ENCODE data around the gene C1QTNF12. TPM values are rescaled to one million over a fixed set of nuclear protein-coding genes. Genes with fewer than 3 reads are reported as not detected.

The C1QTNF12 gene
- total and polyA plus RNA-seq, 2 of the 8 experiments (the other 6 are each of a cell fraction or from before 2014, with no cell fraction given), result 2.1 to 3.7 TPM

DNA sequence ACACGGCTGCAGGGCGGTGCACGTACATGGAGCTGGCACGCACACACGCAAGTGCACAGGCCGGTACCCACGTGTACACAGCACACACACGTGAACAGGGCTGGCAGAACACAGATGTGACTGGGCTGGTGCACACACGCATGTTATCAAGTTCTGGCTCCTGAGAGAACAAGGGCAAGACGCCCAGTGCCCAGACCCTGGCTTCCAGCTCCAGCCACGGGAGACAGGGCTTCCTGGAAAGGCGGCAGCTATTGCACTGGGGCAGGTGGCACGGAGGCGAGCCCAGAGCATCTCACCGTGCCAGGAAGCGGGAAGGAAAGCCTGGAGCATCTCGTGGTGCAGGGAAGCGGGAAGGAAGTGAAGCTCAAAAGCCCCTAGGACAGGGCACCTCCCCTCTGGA lies 20.6 kb downstream of the C1QTNF12 start:
- POLR2A ChIA-PET (ENCODE audit: partially characterized antibody), result interaction anchor here (1.0 to 3.1 kb wide), 2 partner anchors 10 to 52 kb away, joined by 3 to 15 read pairs; partner anchors contain the start of gene TTLL10
- FAIRE-seq, result no peak

More for the DNA sequence above, 20.6 kb downstream of the C1QTNF12 start:
- Histone ChIP-seq H2AFZ (ENCODE audit: low read length) (no peak overlapping the region), H2AK5ac (ENCODE audit: low read depth, low read length) (no peak overlapping the region), H3K4me1 (replicated peaks in 1 of 4; ENCODE audit: control insufficient read depth in 3 of 4, insufficient read depth in 4 of 4, low read length in 3 of 4) (no peaks in the 10 kb centered on the region; a peak in 1 of 7 replicates), H3K56ac (replicated peaks; ENCODE audit: insufficient read length, low read depth, low read length) (no peak overlapping the region), H3K27me3 (replicated peaks in 1 of 4; ENCODE audit: control insufficient read depth in 3 of 4, extremely low read depth in 1 of 4, insufficient read depth in 3 of 4, low read length in 3 of 4) (no peaks in the 10 kb centered on the region), H2BK15ac (ENCODE audit: low read length) (no peak overlapping the region), H2BK5ac (ENCODE audit: low read depth, low read length) (0 out of 2 replicates have a peak overlapping the region, but pooled peaks have one; percentile 18), H3K4ac (replicated peaks; ENCODE audit: insufficient read length, low read depth, low read length) (no peak overlapping the region), H4K5ac (ENCODE audit: insufficient read length, low read depth, low read length) (no peak overlapping the region), H4K8ac (ENCODE audit: extremely low read depth, insufficient read depth, low read length) (no peak overlapping the region), H3K23me2 (ENCODE audit: low read depth, low read length) (peaks cover 3% of the 10 kb centered on the region; the same call in 1 of the 2 replicates), H4K20me1 (replicated peaks in 1 of 2; ENCODE audit: control insufficient read depth in 1 of 2, insufficient read depth in 2 of 2, low read length in 2 of 2) (peaks cover 5 to 31% of the 10 kb centered on the region in 2 experiments), H3K23ac (ENCODE audit: insufficient read length) (no peak overlapping the region), H2BK12ac (ENCODE audit: low read depth, low read length) (no peak overlapping the region; the same call in 1 of the 2 replicates), H3K27ac (ENCODE audit: low read depth, low read length) (no peak overlapping the region), H3K9ac (replicated peaks in 1 of 4; ENCODE audit: extremely low read depth in 1 of 4, low read depth in 3 of 4, low read length in 3 of 4) (no peak overlapping the region), H3K36me3 (ENCODE audit: control insufficient read depth in 2 of 4, insufficient read depth in 4 of 4, low read length in 3 of 4) (peaks cover 4 to 32% (median 17%) of the 10 kb centered on the region in 4 experiments; a peak in 7 of 8 replicates), H3K79me2 (ENCODE audit: control insufficient read depth in 1 of 2, insufficient read depth in 2 of 2, low read length in 2 of 2) (peaks cover 6 to 33% of the 10 kb centered on the region in 2 experiments; a peak in 3 of 4 replicates), H3K4me2 (ENCODE audit: insufficient read depth in 1 of 2, low read depth in 2 of 2, low read length in 2 of 2) (no peak overlapping the region), H3K79me1 (ENCODE audit: low read depth, low read length) (peaks cover 34% of the 10 kb centered on the region), H3K14ac (ENCODE audit: insufficient read length) (no peak overlapping the region), H3K9me3 (ENCODE audit: insufficient read depth in 2 of 2, low read depth in 1 of 2, low read length in 1 of 2) (no peaks in the 10 kb centered on the region), H2BK20ac (ENCODE audit: low read length) (no peak overlapping the region), H3K4me3 (ENCODE audit: extremely low read depth in 1 of 4, insufficient read depth in 2 of 4, low read depth in 3 of 4, low read length in 4 of 4) (no peak overlapping the region), H2BK120ac (replicated peaks; ENCODE audit: low read depth, low read length) (no peak overlapping the region), H3K18ac (ENCODE audit: extremely low read depth, low read length) (no peak overlapping the region), H4K91ac (replicated peaks; ENCODE audit: insufficient read length, low read length) (no peak overlapping the region)
- no peak for DNase-seq (ENCODE audit: low read depth in 1 of 2, low spot score in 2 of 2)
- 94% methylated on average over 18 of the region's 18 CpGs; no CpG with 5 or more reads in 1 of the 2 experiments for WGBS, 2 experiments (ENCODE audit: extremely low coverage in 1 of 2, insufficient coverage in 1 of 2, insufficient read length in 1 of 2, insufficient replicate concordance in 2 of 2, low coverage in 1 of 2, low lambda C conversion rate in 2 of 2, missing lambda C conversion rate in 1 of 2)
- TF ChIP-seq RAD21 (IDR thresholded peaks at IDR 0.05 in 1 of 2, conservative IDR thresholded peaks at IDR 0.05 in 1 of 2; ENCODE audit: low read depth in 2 of 2, low read length in 2 of 2), result no peak
- TF ChIP-seq POU5F1 (IDR thresholded peaks at IDR 0.05; ENCODE audit: low read depth, low read length), result no peak
- TF ChIP-seq CREB1 (IDR thresholded peaks at IDR 0.05), result no peak
- TF ChIP-seq, protein P1, sequence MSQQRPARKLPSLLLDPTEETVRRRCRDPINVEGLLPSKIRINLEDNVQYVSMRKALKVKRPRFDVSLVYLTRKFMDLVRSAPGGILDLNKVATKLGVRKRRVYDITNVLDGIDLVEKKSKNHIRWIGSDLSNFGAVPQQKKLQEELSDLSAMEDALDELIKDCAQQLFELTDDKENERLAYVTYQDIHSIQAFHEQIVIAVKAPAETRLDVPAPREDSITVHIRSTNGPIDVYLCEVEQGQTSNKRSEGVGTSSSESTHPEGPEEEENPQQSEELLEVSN (IDR thresholded peaks at IDR 0.05), result no peak
- no peak for TF ChIP-seq TBP (IDR thresholded peaks at IDR 0.05; ENCODE audit: low read depth, low read length)
- TF ChIP-seq RFX5 (IDR thresholded peaks at IDR 0.05; ENCODE audit: borderline replicate concordance, low read depth, low read length), result no peak
- no peak for TF ChIP-seq EZH2 (IDR thresholded peaks at IDR 0.05; ENCODE audit: low read depth, low read length, severe bottlenecking)
- TF ChIP-seq TCF12 (IDR thresholded peaks at IDR 0.05; ENCODE audit: low read depth, low read length), result no peak
- TF ChIP-seq MAFK (IDR thresholded peaks at IDR 0.05; ENCODE audit: low read depth, low read length), result no peak
- TF ChIP-seq GTF2F1 (IDR thresholded peaks at IDR 0.05; ENCODE audit: borderline replicate concordance, low read depth, low read length), result no peak
- TF ChIP-seq RNF2 (IDR thresholded peaks at IDR 0.05; ENCODE audit: borderline replicate concordance, low read depth, low read length, missing control alignments, poor library complexity, severe bottlenecking), result no peak
- no peak for TF ChIP-seq SIX5 (IDR thresholded peaks at IDR 0.05; ENCODE audit: low read depth, low read length)
- no peak for TF ChIP-seq FOSL1 (IDR thresholded peaks at IDR 0.05; ENCODE audit: insufficient read depth, low read depth, low read length)
- CTCF ChIA-PET (ENCODE audit: partially characterized antibody), result interaction anchor here (0.8 to 6.2 kb wide), 3 partner anchors 12 to 107 kb away, joined by 3 to 28 read pairs (median 4); no protein-coding TSS in a partner anchor
